Neural cell (in vitro differentiated cells): ENCODE results near the gene CRIP3. TPM values are rescaled to one million over a fixed set of nuclear protein-coding genes. Genes with fewer than 3 reads are reported as not detected.

Experiments used
- H2AFZ ChIP-seq: fragments of 200-600, 300-800 bp; sonication (generic), shearing (Covaris generic); 2 replicates; pipeline ENCODE4 v1.6.0; 2014; ENCODE audit warnings: low read depth, mild to moderate bottlenecking, antibody characterized with exemption, low read length, moderate library complexity
- H3F3A ChIP-seq: fragments of 200-600 bp; shearing (Covaris generic); 2 replicates; pipeline ENCODE4 v1.6.1; 2016; ENCODE audit warnings: mild to moderate bottlenecking, moderate library complexity, mixed read lengths, antibody characterized with exemption, low read length; ENCODE audit not compliant: insufficient read depth, poor library complexity, severe bottlenecking
- H3K27ac ChIP-seq: fragments of 200-600, 300-800 bp; sonication (generic), shearing (Covaris generic); 2 replicates; pipeline ENCODE4 v1.5.1; 2014; ENCODE audit warnings: mild to moderate bottlenecking, low read length, moderate library complexity
- H3K27me3 ChIP-seq: fragments of 300-800, 200-600 bp; sonication (generic), shearing (Covaris generic); 2 replicates; pipeline ENCODE4 v1.6.0; 2014; ENCODE audit warnings: mild to moderate bottlenecking, low read depth, low read length, moderate library complexity; ENCODE audit not compliant: insufficient read depth
- H3K36me3 ChIP-seq: fragments of 300-800, 200-600 bp; sonication (generic), shearing (Covaris generic); 2 replicates; pipeline ENCODE4 v1.5.1; 2014; ENCODE audit warnings: mild to moderate bottlenecking, antibody characterized with exemption, low read length, moderate library complexity; ENCODE audit not compliant: insufficient read depth
- H3K4me2 ChIP-seq: fragments of 300-800, 200-600 bp; sonication (generic), shearing (Covaris generic); 2 replicates; pipeline ENCODE4 v1.6.0; 2014; ENCODE audit warnings: mild to moderate bottlenecking, low read length
- H3K4me3 ChIP-seq: fragments of 300-800, 200-600 bp; sonication (generic), shearing (Covaris generic); 2 replicates; pipeline ENCODE4 v1.5.1; 2014; ENCODE audit warnings: mild to moderate bottlenecking, low read length, moderate library complexity
- H3K79me2 ChIP-seq: fragments of 200-600 bp; shearing (Covaris generic); replicated peaks from 2 replicates; pipeline ENCODE4 v1.6.0; 2014; ENCODE audit warnings: mild to moderate bottlenecking, low read length, moderate library complexity; ENCODE audit not compliant: insufficient read depth
- H3K9ac ChIP-seq: fragments of 300-800, 200-600 bp; sonication (generic), shearing (Covaris generic); 2 replicates; pipeline ENCODE4 v1.6.1; 2016; ENCODE audit warnings: mild to moderate bottlenecking, low read length, mixed read lengths
- H3K9me2 ChIP-seq: fragments of 200-600 bp; shearing (Covaris generic); 2 replicates; pipeline ENCODE4 v1.6.1; 2016; ENCODE audit warnings: mild to moderate bottlenecking, low read length, mixed read lengths; ENCODE audit not compliant: insufficient read depth
- H3K9me3 ChIP-seq: fragments of 200-600, 300-800 bp; sonication (generic), shearing (Covaris generic); 2 replicates; pipeline ENCODE4 v1.6.1; 2016; ENCODE audit warnings: mild to moderate bottlenecking, mixed run types, low read length, moderate library complexity, mixed read lengths
- H4K20me1 ChIP-seq: fragments of 200-600 bp; shearing (Covaris generic); 2 replicates; pipeline ENCODE4 v1.6.1; 2016; ENCODE audit warnings: mild to moderate bottlenecking, mixed run types; ENCODE audit not compliant: insufficient read depth
- CTCF ChIP-seq: fragments of 450-650 bp; IDR thresholded peaks from 2 replicates; pipeline ENCODE4 v1.5.1; 2014; ENCODE audit warnings: antibody characterized with exemption, mild to moderate bottlenecking, moderate library complexity; ENCODE audit not compliant: poor library complexity, severe bottlenecking
- EP300 ChIP-seq: fragments of 450-650 bp; conservative IDR thresholded peaks from 2 replicates; pipeline ENCODE4 v1.6.1; 2014; ENCODE audit warnings: antibody characterized with exemption, mild to moderate bottlenecking, moderate library complexity; ENCODE audit not compliant: poor library complexity, severe bottlenecking
- EZH2 ChIP-seq: fragments of 200-600, 300-800 bp; shearing (Covaris generic), sonication (generic); IDR thresholded peaks from 2 replicates; pipeline ENCODE4 v1.6.1; 2014; ENCODE audit warnings: antibody characterized with exemption, low read length, borderline replicate concordance, mild to moderate bottlenecking; ENCODE audit not compliant: insufficient read depth, poor library complexity, severe bottlenecking
- MXI1 ChIP-seq: fragments of 450-650 bp; conservative IDR thresholded peaks from 2 replicates; pipeline ENCODE4 v1.6.1; 2014; ENCODE audit warnings: antibody characterized with exemption, mild to moderate bottlenecking; ENCODE audit not compliant: poor library complexity, severe bottlenecking
- POLR2AphosphoS5 ChIP-seq: IDR thresholded peaks from 2 replicates; pipeline ENCODE4 v1.6.1; 2012
- RAD21 ChIP-seq: fragments of 450-650 bp; conservative IDR thresholded peaks from 2 replicates; pipeline ENCODE4 v1.6.1; 2014; ENCODE audit warnings: antibody characterized with exemption, mild to moderate bottlenecking, moderate library complexity
- SMC3 ChIP-seq: fragments of 450-650 bp; conservative IDR thresholded peaks from 2 replicates; pipeline ENCODE4 v1.6.1; 2014; ENCODE audit warnings: antibody characterized with exemption, mild to moderate bottlenecking, moderate library complexity; ENCODE audit not compliant: poor library complexity
- TAF1 ChIP-seq: IDR thresholded peaks from 2 replicates; pipeline ENCODE4 v1.6.1; 2012; ENCODE audit warnings: low read depth
- polyA plus RNA-seq: library from polyadenylated mRNA; depleted of rRNA; stranded (reverse); fragments of >200 nt; gene quantifications from 2 replicates; pipeline ENCODE4 v1.2.3, GENCODE V29; 2014
- TF ChIP-seq, protein P1 (sequence below): IDR thresholded peaks from 2 replicates; pipeline ENCODE4 v1.6.1; 2012; ENCODE audit warnings: borderline replicate concordance

The CRIP3 gene
- polyA plus RNA-seq, 1 donor from 2014 or later: 3.7 TPM

DNA sequence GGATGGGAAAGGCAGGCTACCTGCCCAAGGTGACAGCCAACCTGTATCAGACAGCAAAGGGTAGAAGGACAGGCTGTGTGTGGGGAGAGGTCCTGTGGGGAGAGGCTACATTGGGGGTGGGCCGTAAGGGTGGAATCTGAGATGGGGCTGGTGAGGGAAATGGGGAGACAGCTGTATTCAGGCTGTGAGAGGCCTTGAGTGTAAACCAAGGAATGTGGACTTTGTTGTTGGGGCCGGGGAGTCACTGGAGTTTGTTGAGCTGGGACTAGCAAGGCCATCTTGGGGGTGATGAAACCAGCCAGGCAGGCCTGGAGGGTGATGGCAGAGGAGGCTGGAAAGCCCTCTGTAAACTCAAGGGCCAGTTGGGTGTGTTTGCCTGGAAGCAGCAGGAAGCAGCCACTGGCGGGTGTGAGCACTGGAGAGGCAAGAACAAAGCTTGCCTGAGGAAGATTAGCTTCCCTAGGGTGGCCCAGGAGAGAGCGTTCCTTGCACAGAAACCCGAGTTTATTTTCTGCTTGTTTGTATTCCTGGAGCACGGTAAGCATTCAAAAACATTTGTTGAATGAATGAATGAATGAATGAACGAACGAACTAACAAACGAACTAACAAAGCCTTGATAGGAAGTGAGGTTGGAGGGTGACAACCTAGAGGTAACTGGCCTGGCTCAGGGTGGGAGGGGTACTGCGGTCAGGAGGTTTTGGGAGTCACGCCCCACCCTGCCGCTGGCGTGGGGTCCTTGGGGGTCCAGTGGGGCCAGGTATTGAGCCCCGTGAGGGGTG is 46.4 kb downstream of the CRIP3 start:
- H3K4me3 ChIP-seq: no peak overlapping the region
- H3F3A ChIP-seq: no peaks in the 10 kb centered on the region
- H3K27ac ChIP-seq: no peak overlapping the region
- TF ChIP-seq POLR2AphosphoS5 (no peak), MXI1 (no peak), EP300 (no peak), TAF1 (no peak), RAD21 (no peak)
- no peak overlapping the region for H3K9ac ChIP-seq
- no peaks in the 10 kb centered on the region for H3K9me3 ChIP-seq
- no peaks in the 10 kb centered on the region for H3K9me2 ChIP-seq
- peaks cover 4% of the 10 kb centered on the region for H3K36me3 ChIP-seq
- no peaks in the 10 kb centered on the region for H4K20me1 ChIP-seq
- no peaks in the 10 kb centered on the region for H3K27me3 ChIP-seq
- H3K4me2 ChIP-seq: no peak overlapping the region
- H2AFZ ChIP-seq: no peak overlapping the region
- no peaks in the 10 kb centered on the region for H3K79me2 ChIP-seq

DNA sequence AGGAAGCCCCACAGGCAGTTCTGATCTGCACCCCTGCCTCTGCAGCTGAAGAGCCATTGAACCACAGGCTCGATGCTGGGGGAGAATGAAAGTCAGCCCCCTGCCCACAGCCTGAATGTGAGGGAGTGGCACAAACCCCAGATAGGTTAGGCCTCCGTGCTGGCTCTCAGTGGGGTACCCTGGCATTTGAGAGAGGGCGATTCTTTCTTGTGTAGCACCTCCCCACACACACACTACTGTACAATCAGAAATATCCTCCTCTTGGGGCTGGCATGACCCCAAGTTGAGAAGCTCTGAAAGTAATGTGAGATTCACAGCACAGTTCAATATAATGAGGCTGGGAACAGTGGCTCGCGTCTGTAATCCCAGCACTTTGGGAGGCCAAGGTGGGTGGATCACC is 47.4 kb downstream of the CRIP3 start:
- peaks cover 4% of the 10 kb centered on the region for H3K36me3 ChIP-seq
- H3K4me2 ChIP-seq: no peak overlapping the region
- H3K9ac ChIP-seq: no peak overlapping the region
- no peak for TF ChIP-seq RAD21
- TF ChIP-seq TAF1: no peak
- TF ChIP-seq CTCF: no peak
- TF ChIP-seq EZH2: no peak
- TF ChIP-seq, protein P1, sequence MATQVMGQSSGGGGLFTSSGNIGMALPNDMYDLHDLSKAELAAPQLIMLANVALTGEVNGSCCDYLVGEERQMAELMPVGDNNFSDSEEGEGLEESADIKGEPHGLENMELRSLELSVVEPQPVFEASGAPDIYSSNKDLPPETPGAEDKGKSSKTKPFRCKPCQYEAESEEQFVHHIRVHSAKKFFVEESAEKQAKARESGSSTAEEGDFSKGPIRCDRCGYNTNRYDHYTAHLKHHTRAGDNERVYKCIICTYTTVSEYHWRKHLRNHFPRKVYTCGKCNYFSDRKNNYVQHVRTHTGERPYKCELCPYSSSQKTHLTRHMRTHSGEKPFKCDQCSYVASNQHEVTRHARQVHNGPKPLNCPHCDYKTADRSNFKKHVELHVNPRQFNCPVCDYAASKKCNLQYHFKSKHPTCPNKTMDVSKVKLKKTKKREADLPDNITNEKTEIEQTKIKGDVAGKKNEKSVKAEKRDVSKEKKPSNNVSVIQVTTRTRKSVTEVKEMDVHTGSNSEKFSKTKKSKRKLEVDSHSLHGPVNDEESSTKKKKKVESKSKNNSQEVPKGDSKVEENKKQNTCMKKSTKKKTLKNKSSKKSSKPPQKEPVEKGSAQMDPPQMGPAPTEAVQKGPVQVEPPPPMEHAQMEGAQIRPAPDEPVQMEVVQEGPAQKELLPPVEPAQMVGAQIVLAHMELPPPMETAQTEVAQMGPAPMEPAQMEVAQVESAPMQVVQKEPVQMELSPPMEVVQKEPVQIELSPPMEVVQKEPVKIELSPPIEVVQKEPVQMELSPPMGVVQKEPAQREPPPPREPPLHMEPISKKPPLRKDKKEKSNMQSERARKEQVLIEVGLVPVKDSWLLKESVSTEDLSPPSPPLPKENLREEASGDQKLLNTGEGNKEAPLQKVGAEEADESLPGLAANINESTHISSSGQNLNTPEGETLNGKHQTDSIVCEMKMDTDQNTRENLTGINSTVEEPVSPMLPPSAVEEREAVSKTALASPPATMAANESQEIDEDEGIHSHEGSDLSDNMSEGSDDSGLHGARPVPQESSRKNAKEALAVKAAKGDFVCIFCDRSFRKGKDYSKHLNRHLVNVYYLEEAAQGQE: no peak
- TF ChIP-seq MXI1: no peak
- TF ChIP-seq SMC3: no peak
- TF ChIP-seq EP300: no peak
- TF ChIP-seq POLR2AphosphoS5: no peak
- H4K20me1 ChIP-seq: no peaks in the 10 kb centered on the region
- H3K27me3 ChIP-seq: no peaks in the 10 kb centered on the region
- no peak overlapping the region for H3K4me3 ChIP-seq
- no peak overlapping the region for H3K27ac ChIP-seq
- no peaks in the 10 kb centered on the region for H3K9me2 ChIP-seq
- H3F3A ChIP-seq: no peaks in the 10 kb centered on the region
- no peak overlapping the region for H2AFZ ChIP-seq
- H3K79me2 ChIP-seq: no peaks in the 10 kb centered on the region
- H3K9me3 ChIP-seq: no peaks in the 10 kb centered on the region
